DOHH2 (cell line): ENCODE results near the gene GET4.

Experiments used
- CTCF ChIP-seq: fragments of 200-600 bp; sonication (generic); IDR thresholded peaks from one replicate; pipeline ENCODE4 v1.5.1; 2014; ENCODE audit warnings: antibody characterized with exemption, mild to moderate bottlenecking, low read depth, low read length; ENCODE audit not compliant: poor library complexity, severe bottlenecking
- EZH2phosphoT487 ChIP-seq: fragments of 200-600 bp; sonication (generic); IDR thresholded peaks from 2 replicates; pipeline ENCODE4 v1.6.1; 2017; ENCODE audit warnings: borderline replicate concordance, mild to moderate bottlenecking, antibody characterized with exemption, low read length, moderate library complexity, mixed read lengths

DNA sequence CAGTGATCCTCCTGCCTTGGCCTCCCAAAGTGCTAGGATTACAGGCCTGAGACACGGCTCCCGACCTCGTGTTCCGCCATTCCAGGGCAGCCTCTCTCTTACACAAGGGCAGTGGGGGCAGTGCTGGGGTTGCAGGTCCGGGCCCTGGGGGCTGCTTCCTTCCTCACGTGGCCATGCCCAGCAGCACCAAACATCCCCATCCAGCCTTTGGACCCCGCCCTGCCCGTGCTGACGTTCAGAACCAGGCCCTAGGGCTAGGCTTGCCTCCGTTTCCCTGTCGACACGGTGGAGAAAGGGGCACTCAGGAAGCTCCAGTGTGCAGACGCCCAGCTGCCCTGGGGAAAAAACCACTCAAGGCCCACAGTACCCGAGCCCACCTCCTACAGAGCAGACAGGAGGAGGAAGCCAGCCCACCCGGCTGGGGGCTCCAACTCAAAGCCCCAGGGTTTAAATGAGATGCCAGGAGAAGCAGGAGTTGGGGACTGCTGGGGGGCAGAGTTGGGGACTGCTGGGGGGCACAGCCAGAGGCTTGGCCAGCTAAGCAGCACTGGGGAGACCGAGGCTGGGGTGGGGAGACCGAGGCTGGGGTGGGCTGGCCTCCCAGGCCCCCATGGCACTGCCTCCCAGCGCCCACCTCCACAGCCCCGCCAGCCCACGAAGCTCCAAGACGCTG lies 42.2 kb downstream of the GET4 start:
- TF ChIP-seq CTCF: no peak
- TF ChIP-seq EZH2phosphoT487: no peak
